ENCODE measurements around the gene OR14A16.

Gene OR14A16

DNA sequence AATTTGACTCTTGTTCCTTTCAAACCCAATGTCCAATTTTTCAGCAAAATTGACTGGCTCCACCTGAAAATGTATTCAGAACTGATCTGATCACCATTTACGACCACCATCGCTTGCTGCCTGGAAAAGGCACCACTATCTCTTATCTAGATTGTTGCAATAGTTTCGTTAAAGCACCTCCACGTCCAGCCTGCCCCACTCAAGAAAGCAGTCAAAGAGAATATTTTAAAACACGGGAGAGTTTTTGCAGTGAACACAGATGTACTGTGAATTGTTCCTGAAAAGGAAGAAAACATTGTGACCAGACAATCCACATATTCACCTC, 21.7 kb upstream of the OR14A16 start:
- Histone ChIP-seq H3K9me3 (ENCODE audit: insufficient read depth, low read depth, low read length) (peaks cover 66% of the 10 kb centered on the region), H3K27me3 (ENCODE audit: insufficient read depth, low read length) (no peaks in the 10 kb centered on the region), H3K4me3 (ENCODE audit: low read length) (no peak overlapping the region), H3K27ac (ENCODE audit: low read depth, low read length) (no peak overlapping the region), H3K4me1 (ENCODE audit: insufficient read depth, low read length) (no peaks in the 10 kb centered on the region), H3K36me3 (ENCODE audit: insufficient read depth, low read length) (no peaks in the 10 kb centered on the region), H3K9ac (ENCODE audit: low read depth, low read length) (no peak overlapping the region)
- 77% methylated on average over 5 of the region's 5 CpGs for WGBS

GRCh38 chr1:247845011-247845692, 21.2 kb upstream of the OR14A16 start:
- WGBS = 80% methylated on average over 12 of the region's 12 CpGs
- peaks cover 65% of the 10 kb centered on the region for H3K9me3 ChIP-seq (ENCODE audit: insufficient read depth, low read depth, low read length)
- H3K9ac ChIP-seq (ENCODE audit: low read depth, low read length) = no peak overlapping the region

DNA sequence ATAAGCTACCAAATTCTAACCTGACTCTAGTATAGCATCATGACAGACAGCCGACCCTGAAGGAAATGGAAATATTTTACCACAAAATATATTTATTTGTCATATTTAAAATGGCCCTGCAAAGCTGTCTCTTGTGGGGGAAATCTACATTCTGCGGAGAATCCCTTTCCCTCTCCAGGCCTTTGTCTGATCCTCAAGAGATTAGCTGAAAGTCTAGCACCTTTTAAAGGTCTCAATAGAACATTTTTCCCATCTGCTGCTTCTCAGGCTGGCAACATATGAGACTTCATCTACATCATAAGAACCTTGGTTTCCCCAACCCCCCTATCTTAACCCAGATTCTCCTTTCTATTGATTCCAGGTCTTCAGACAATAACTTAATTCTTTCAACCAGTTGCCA, 19.5 kb upstream of the OR14A16 start:
- no peak overlapping the region for H3K9ac ChIP-seq (ENCODE audit: low read depth, low read length)
- H3K36me3 ChIP-seq (ENCODE audit: insufficient read depth, low read length) = no peaks in the 10 kb centered on the region
- H3K27ac ChIP-seq (ENCODE audit: low read depth, low read length) = no peak overlapping the region
- WGBS = 96% methylated on average over 1 of the region's 2 CpGs
- H3K27me3 ChIP-seq (ENCODE audit: insufficient read depth, low read length) = no peaks in the 10 kb centered on the region
- peaks cover 56% of the 10 kb centered on the region; the same call in 1 of the 2 replicates for H3K9me3 ChIP-seq (ENCODE audit: insufficient read depth, low read depth, low read length)
- no peak overlapping the region for H3K4me3 ChIP-seq (ENCODE audit: low read length)
- H3K4me1 ChIP-seq (ENCODE audit: insufficient read depth, low read length) = no peaks in the 10 kb centered on the region

More at GRCh38 chr1:247845011-247845692, 21.2 kb upstream of the OR14A16 start:
- H3K4me1 ChIP-seq (ENCODE audit: insufficient read depth, low read length) = no peaks in the 10 kb centered on the region
- H3K27me3 ChIP-seq (ENCODE audit: insufficient read depth, low read length) = no peaks in the 10 kb centered on the region
- no peak overlapping the region for H3K4me3 ChIP-seq (ENCODE audit: low read length)
- H3K36me3 ChIP-seq (ENCODE audit: insufficient read depth, low read length) = no peaks in the 10 kb centered on the region
- H3K27ac ChIP-seq (ENCODE audit: low read depth, low read length) = no peak overlapping the region

GRCh38 chr1:247841796-247842195, 17.9 kb upstream of the OR14A16 start, which contains the start of gene OR11L1:
Gene OR11L1, minus strand, starts transcription at chr1:247841896. Its CDS starts 0 bp downstream, at chr1:247841896.
- no peaks in the 10 kb centered on the region for H3K36me3 ChIP-seq (ENCODE audit: insufficient read depth, low read length)
- no peaks in the 10 kb centered on the region for H3K4me1 ChIP-seq (ENCODE audit: insufficient read depth, low read length)
- H3K27me3 ChIP-seq (ENCODE audit: insufficient read depth, low read length) = no peaks in the 10 kb centered on the region
- H3K27ac ChIP-seq (ENCODE audit: low read depth, low read length) = no peak within 1 kb of the TSS
- WGBS = 81% methylated on average over 1 of the region's 2 CpGs
- no peak within 1 kb of the TSS for H3K4me3 ChIP-seq (ENCODE audit: low read length)
- H3K9ac ChIP-seq (ENCODE audit: low read depth, low read length) = no peak within 1 kb of the TSS
- peaks cover 57% of the 10 kb centered on the region for H3K9me3 ChIP-seq (ENCODE audit: insufficient read depth, low read depth, low read length)

- Histone ChIP-seq H3K9ac (ENCODE audit: low read depth, low read length) (no peak overlapping the region), H3K27ac (ENCODE audit: low read depth, low read length) (no peak overlapping the region), H3K27me3 (ENCODE audit: insufficient read depth, low read length) (no peaks in the 10 kb centered on the region), H3K4me1 (ENCODE audit: insufficient read depth, low read length) (no peaks in the 10 kb centered on the region), H3K4me3 (ENCODE audit: low read length) (no peak overlapping the region), H3K9me3 (ENCODE audit: insufficient read depth, low read depth, low read length) (peaks cover 59% of the 10 kb centered on the region), H3K36me3 (ENCODE audit: insufficient read depth, low read length) (no peaks in the 10 kb centered on the region)
- 83% methylated on average over 2 of the region's 2 CpGs for WGBS
These were observed 16.9 kb upstream of the OR14A16 start for GRCh38 chr1:247840818-247841217.

GRCh38 chr1:247833601-247834000, 9.7 kb upstream of the OR14A16 start:
- Histone ChIP-seq H3K9ac (ENCODE audit: low read depth, low read length) (no peak overlapping the region), H3K9me3 (ENCODE audit: insufficient read depth, low read depth, low read length) (peaks cover 65% of the 10 kb centered on the region), H3K27ac (ENCODE audit: low read depth, low read length) (no peak overlapping the region), H3K4me3 (ENCODE audit: low read length) (no peak overlapping the region), H3K27me3 (ENCODE audit: insufficient read depth, low read length) (no peaks in the 10 kb centered on the region), H3K4me1 (ENCODE audit: insufficient read depth, low read length) (no peaks in the 10 kb centered on the region), H3K36me3 (ENCODE audit: insufficient read depth, low read length) (no peaks in the 10 kb centered on the region)
- WGBS = 62% methylated on average over 6 of the region's 6 CpGs

GRCh38 chr1:247829656-247830055, 5.7 kb upstream of the OR14A16 start:
- no peaks in the 10 kb centered on the region for H3K4me1 ChIP-seq (ENCODE audit: insufficient read depth, low read length)
- no peak overlapping the region for H3K27ac ChIP-seq (ENCODE audit: low read depth, low read length)
- H3K36me3 ChIP-seq (ENCODE audit: insufficient read depth, low read length) = no peaks in the 10 kb centered on the region
- H3K9ac ChIP-seq (ENCODE audit: low read depth, low read length) = no peak overlapping the region
- WGBS = 0% methylated on average over 1 of the region's 1 CpG
- no peaks in the 10 kb centered on the region for H3K27me3 ChIP-seq (ENCODE audit: insufficient read depth, low read length)
- H3K9me3 ChIP-seq (ENCODE audit: insufficient read depth, low read depth, low read length) = peaks cover 64% of the 10 kb centered on the region
- H3K4me3 ChIP-seq (ENCODE audit: low read length) = no peak overlapping the region

DNA sequence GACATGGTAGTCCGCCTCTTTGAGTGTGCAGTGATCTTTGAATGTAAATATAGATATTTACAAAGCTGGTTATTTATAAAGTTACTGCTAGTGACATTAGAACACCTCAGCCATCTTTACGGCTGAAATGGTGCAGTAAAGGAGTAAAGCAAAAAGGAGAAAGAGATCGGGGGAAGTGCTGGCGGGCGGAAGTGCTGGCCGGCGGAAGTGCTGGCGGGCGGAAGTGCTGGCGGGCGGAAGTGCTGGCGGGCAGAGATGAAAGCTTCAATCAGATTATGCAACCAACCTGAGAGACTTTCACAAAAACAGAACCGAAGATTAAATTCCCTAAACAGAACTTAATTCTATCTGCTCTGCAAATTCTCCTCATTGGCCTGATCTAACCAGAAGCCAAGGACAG, 1.4 kb upstream of the OR14A16 start:
- no peak overlapping the region for H3K4me3 ChIP-seq (ENCODE audit: low read length)
- H3K36me3 ChIP-seq (ENCODE audit: insufficient read depth, low read length) = no peaks in the 10 kb centered on the region
- no peaks in the 10 kb centered on the region for H3K4me1 ChIP-seq (ENCODE audit: insufficient read depth, low read length)
- no peaks in the 10 kb centered on the region for H3K27me3 ChIP-seq (ENCODE audit: insufficient read depth, low read length)
- H3K9me3 ChIP-seq (ENCODE audit: insufficient read depth, low read depth, low read length) = peaks cover 56% of the 10 kb centered on the region
- H3K9ac ChIP-seq (ENCODE audit: low read depth, low read length) = no peak overlapping the region
- H3K27ac ChIP-seq (ENCODE audit: low read depth, low read length) = no peak overlapping the region
- 81% methylated on average over 12 of the region's 13 CpGs for WGBS

- no peak overlapping the region for H3K9ac ChIP-seq (ENCODE audit: low read depth, low read length)
- H3K4me1 ChIP-seq (ENCODE audit: insufficient read depth, low read length) = no peaks in the 10 kb centered on the region
- no peak overlapping the region for H3K27ac ChIP-seq (ENCODE audit: low read depth, low read length)
- peaks cover 51% of the 10 kb centered on the region for H3K9me3 ChIP-seq (ENCODE audit: insufficient read depth, low read depth, low read length)
- H3K4me3 ChIP-seq (ENCODE audit: low read length) = no peak overlapping the region
- H3K36me3 ChIP-seq (ENCODE audit: insufficient read depth, low read length) = no peaks in the 10 kb centered on the region
- no CpG with 5 or more reads among the region's 2 CpGs for WGBS
- H3K27me3 ChIP-seq (ENCODE audit: insufficient read depth, low read length) = no peaks in the 10 kb centered on the region
These were observed 1.9 kb downstream of the OR14A16 start for GRCh38 chr1:247822060-247822459.

GRCh38 chr1:247812637-247813036, 11.3 kb downstream of the OR14A16 start:
- Histone ChIP-seq H3K9me3 (ENCODE audit: insufficient read depth, low read depth, low read length) (peaks cover 46% of the 10 kb centered on the region), H3K4me1 (ENCODE audit: insufficient read depth, low read length) (no peaks in the 10 kb centered on the region), H3K36me3 (ENCODE audit: insufficient read depth, low read length) (no peaks in the 10 kb centered on the region), H3K9ac (ENCODE audit: low read depth, low read length) (no peak overlapping the region), H3K4me3 (ENCODE audit: low read length) (no peak overlapping the region), H3K27ac (ENCODE audit: low read depth, low read length) (no peak overlapping the region), H3K27me3 (ENCODE audit: insufficient read depth, low read length) (no peaks in the 10 kb centered on the region)
- 39% methylated on average over 2 of the region's 2 CpGs for WGBS

GRCh38 chr1:247797518-247797917, 26.4 kb downstream of the OR14A16 start:
- H3K27me3 ChIP-seq (ENCODE audit: insufficient read depth, low read length) = no peaks in the 10 kb centered on the region
- H3K9ac ChIP-seq (ENCODE audit: low read depth, low read length) = no peak overlapping the region
- WGBS = 34% methylated on average over 2 of the region's 2 CpGs

GRCh38 chr1:247769603-247770002, 54.3 kb downstream of the OR14A16 start:
- Histone ChIP-seq H3K9ac (ENCODE audit: low read depth, low read length) (no peak overlapping the region), H3K36me3 (ENCODE audit: insufficient read depth, low read length) (no peaks in the 10 kb centered on the region), H3K27ac (ENCODE audit: low read depth, low read length) (no peak overlapping the region), H3K27me3 (ENCODE audit: insufficient read depth, low read length) (no peaks in the 10 kb centered on the region), H3K4me3 (ENCODE audit: low read length) (no peak overlapping the region), H3K4me1 (ENCODE audit: insufficient read depth, low read length) (no peaks in the 10 kb centered on the region), H3K9me3 (ENCODE audit: insufficient read depth, low read depth, low read length) (peaks cover 80% of the 10 kb centered on the region)

More at GRCh38 chr1:247797518-247797917, 26.4 kb downstream of the OR14A16 start:
- Histone ChIP-seq H3K36me3 (ENCODE audit: insufficient read depth, low read length) (no peaks in the 10 kb centered on the region), H3K9me3 (ENCODE audit: insufficient read depth, low read depth, low read length) (peaks cover 69% of the 10 kb centered on the region), H3K27ac (ENCODE audit: low read depth, low read length) (no peak overlapping the region), H3K4me3 (ENCODE audit: low read length) (no peak overlapping the region), H3K4me1 (ENCODE audit: insufficient read depth, low read length) (no peaks in the 10 kb centered on the region)

Data from HUES64 (cell line).